ENCODE measurements around the gene DCLRE1C. TPM values are rescaled to one million over a fixed set of nuclear protein-coding genes. Genes with fewer than 3 reads are reported as not detected.

DCLRE1C gene
- total and polyA plus RNA-seq, 7 donors: 2.1 to 4.6 (median 2.8) TPM

- intact Hi-C loops (cut with DNase I): loop anchor here (2.0 to 5.0 kb wide), 3 partner anchors 121 to 209 kb away; partner anchors contain the start of genes RPP38 (in 2 of the 2), CDNF (in 1 of the 2), HSPA14 (in 1 of the 2) and MSANTD7 (in 1 of the 2)
- DNase-seq (peak; percentile 92 to 96), ATAC-seq (peak; percentile 96 to 97 (median 96))
- peak within 1 kb of the TSS; percentile 97 for H3K27ac ChIP-seq
- H3K9me3 ChIP-seq: no peaks in the 10 kb centered on the region
- H3K27me3 ChIP-seq (ENCODE audit: insufficient read depth in 3 of 3, low read length in 2 of 3): no peaks in the 10 kb centered on the region
- no peaks in the 10 kb centered on the region for H3K4me1 ChIP-seq
- peak within 1 kb of the TSS; percentile 96 for H3K4me3 ChIP-seq
- TF ChIP-seq, protein P1, sequence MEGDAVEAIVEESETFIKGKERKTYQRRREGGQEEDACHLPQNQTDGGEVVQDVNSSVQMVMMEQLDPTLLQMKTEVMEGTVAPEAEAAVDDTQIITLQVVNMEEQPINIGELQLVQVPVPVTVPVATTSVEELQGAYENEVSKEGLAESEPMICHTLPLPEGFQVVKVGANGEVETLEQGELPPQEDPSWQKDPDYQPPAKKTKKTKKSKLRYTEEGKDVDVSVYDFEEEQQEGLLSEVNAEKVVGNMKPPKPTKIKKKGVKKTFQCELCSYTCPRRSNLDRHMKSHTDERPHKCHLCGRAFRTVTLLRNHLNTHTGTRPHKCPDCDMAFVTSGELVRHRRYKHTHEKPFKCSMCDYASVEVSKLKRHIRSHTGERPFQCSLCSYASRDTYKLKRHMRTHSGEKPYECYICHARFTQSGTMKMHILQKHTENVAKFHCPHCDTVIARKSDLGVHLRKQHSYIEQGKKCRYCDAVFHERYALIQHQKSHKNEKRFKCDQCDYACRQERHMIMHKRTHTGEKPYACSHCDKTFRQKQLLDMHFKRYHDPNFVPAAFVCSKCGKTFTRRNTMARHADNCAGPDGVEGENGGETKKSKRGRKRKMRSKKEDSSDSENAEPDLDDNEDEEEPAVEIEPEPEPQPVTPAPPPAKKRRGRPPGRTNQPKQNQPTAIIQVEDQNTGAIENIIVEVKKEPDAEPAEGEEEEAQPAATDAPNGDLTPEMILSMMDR (IDR thresholded peaks at IDR 0.05): no peak
- WGBS, 3 donors: 1% methylated on average over 59 to 60 of the region's 60 CpGs
- H3K36me3 ChIP-seq (ENCODE audit: insufficient read depth in 1 of 2, low read depth in 1 of 2): no peaks in the 10 kb centered on the region
Observed at GRCh38 chr10:14959221-14960057, 5.5 kb upstream of the DCLRE1C start, which contains the start of gene MEIG1. Gene MEIG1 (plus strand): TSS chr10:14959388. CDS start chr10:14966469, 7,081 bp downstream.

- 46 to 54% (median 49%) methylated on average over 12 of the region's 12 CpGs for WGBS, 3 donors
- intact Hi-C loops (cut with DNase I): loop anchor here (2.0 to 5.0 kb wide), 3 partner anchors 120 to 210 kb away; partner anchors contain the start of genes RPP38 (in 2 of the 2), CDNF (in 1 of the 2), HSPA14 (in 1 of the 2) and MSANTD7 (in 1 of the 2)
Observed at GRCh38 chr10:14958872-14959220, 5.0 kb upstream of the DCLRE1C start.

GRCh38 chr10:14954934-14955333, 1.0 kb upstream of the DCLRE1C start:
- H3K9me3 ChIP-seq: no peaks in the 10 kb centered on the region
- ATAC-seq (no peak), DNase-seq (peak in 1 of 2 donors; percentile 47)
- H3K4me1 ChIP-seq: peaks cover 8% of the 10 kb centered on the region
- intact Hi-C loops (cut with DNase I): loop anchor here (5.0 kb wide), 3 partner anchors 73 to 142 kb away; partner anchors contain the start of genes RPP38 (in 2 of the 2) and SUV39H2 (in 1 of the 2)
- no peaks in the 10 kb centered on the region for H3K36me3 ChIP-seq (ENCODE audit: insufficient read depth in 1 of 2, low read depth in 1 of 2)
- H3K27ac ChIP-seq: peak overlapping the region; percentile 89
- 93% methylated on average over 19 of the region's 19 CpGs for WGBS, 3 donors
- H3K27me3 ChIP-seq (ENCODE audit: insufficient read depth in 3 of 3, low read length in 2 of 3): no peaks in the 10 kb centered on the region
- TF ChIP-seq, protein P1 (IDR thresholded peaks at IDR 0.05): no peak
- peak overlapping the region; percentile 85 for H3K4me3 ChIP-seq

More at GRCh38 chr10:14958872-14959220, 5.0 kb upstream of the DCLRE1C start:
- Histone ChIP-seq H3K4me1 (no peaks in the 10 kb centered on the region), H3K36me3 (ENCODE audit: insufficient read depth in 1 of 2, low read depth in 1 of 2) (no peaks in the 10 kb centered on the region), H3K4me3 (peak overlapping the region; percentile 96), H3K27ac (peak overlapping the region; percentile 97), H3K27me3 (ENCODE audit: insufficient read depth in 3 of 3, low read length in 2 of 3) (no peaks in the 10 kb centered on the region), H3K9me3 (no peaks in the 10 kb centered on the region)
- TF ChIP-seq, protein P1 (IDR thresholded peaks at IDR 0.05): no peak
- ATAC-seq (no peak), DNase-seq (no peak)

DNA sequence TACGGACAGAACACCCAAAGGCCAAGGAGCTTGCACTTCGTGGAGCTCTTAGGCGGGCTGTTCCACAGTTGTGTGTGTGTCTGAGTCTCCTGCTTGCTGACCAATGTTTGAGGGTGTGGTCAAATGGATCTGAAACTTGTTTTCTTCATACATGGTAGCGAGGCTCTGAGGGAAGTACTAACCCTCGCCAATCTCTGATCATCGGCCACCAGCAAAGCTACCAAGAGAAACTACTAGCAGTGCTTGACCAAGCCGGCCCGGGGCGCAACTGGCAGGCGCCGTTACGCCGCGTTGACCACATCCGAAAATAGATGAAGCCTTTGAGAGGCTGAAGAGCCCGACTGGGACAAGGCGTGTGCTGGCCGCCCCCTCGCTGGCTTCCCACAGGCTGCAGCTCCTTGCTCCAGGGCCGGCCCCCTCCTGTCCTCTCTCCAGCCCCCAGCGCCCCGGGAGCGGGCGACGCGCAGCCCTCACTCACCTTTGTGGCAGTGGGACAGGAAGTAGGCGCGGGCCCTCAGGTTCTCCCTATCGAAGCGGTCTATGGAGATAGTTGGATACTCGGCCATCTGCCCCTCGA, 384 bp downstream of the DCLRE1C start:
- no peaks in the 10 kb centered on the region for H3K9me3 ChIP-seq
- H3K27ac ChIP-seq: peak overlapping the region; percentile 89
- peak; percentile 78 to 83 (median 80) for ATAC-seq
- peak overlapping the region; percentile 85 for H3K4me3 ChIP-seq
- no peaks in the 10 kb centered on the region for H3K27me3 ChIP-seq (ENCODE audit: insufficient read depth in 3 of 3, low read length in 2 of 3)
- DNase-seq: peak; percentile 57 to 75
- WGBS, 3 donors: 0 to 1% (median 1%) methylated on average over 32 of the region's 32 CpGs
- TF ChIP-seq, protein P1 (IDR thresholded peaks at IDR 0.05): peak; percentile 13
- intact Hi-C loops (cut with DNase I): loop anchor here (5.0 kb wide), 2 partner anchors 71 to 76 kb away; partner anchors contain the start of gene SUV39H2 (in 1 of the 2)
- H3K4me1 ChIP-seq: peaks cover 8% of the 10 kb centered on the region
- peaks cover 0 to 4% of the 10 kb centered on the region in 2 donors for H3K36me3 ChIP-seq (ENCODE audit: insufficient read depth in 1 of 2, low read depth in 1 of 2)
